CD14-positive monocyte (primary cell): Measurements from ENCODE around the gene TMTC2. TPM values are rescaled to one million over a fixed set of nuclear protein-coding genes. Genes with fewer than 3 reads are reported as not detected.
"Not testable (repeated sequence)": the region's sequence is repeated elsewhere in the genome, so short reads cannot be mapped to it uniquely, and the experiment has no call there.

ENCODE experiments used
- DNase-seq, 3 donors: peaks; one replicate each; pipeline ENCODE4 v3.0.0-alpha.2; 2011 to 2022
- H2AFZ ChIP-seq: 2 replicates; pipeline ENCODE4 v1.6.0; 2012; ENCODE audit warnings: mild to moderate bottlenecking, low read depth, low read length, inconsistent platforms; ENCODE audit not compliant: insufficient read depth, poor library complexity, severe bottlenecking
- H3K27ac ChIP-seq, 2 donors: 1 replicate in 1 of 2; 2 replicates in 1 of 2; pipeline ENCODE4 v1.5.1; 2012 to 2013; ENCODE audit warnings: low read length in 2 of 2, control low read depth in 1 of 2, inconsistent platforms in 1 of 2, low read depth in 1 of 2, mild to moderate bottlenecking in 1 of 2
- H3K27me3 ChIP-seq, 2 donors: one replicate each; pipeline versions ENCODE4 v1.6.0 to v1.6.1; 2011 to 2013; ENCODE audit warnings: low read length in 2 of 2; ENCODE audit not compliant: control insufficient read depth in 2 of 2, insufficient read depth in 2 of 2
- H3K36me3 ChIP-seq, 2 donors: replicated peaks in 1 of 2; 1 replicate in 1 of 2; 2 replicates in 1 of 2; pipeline versions ENCODE4 v1.5.1 to v1.6.1; 2012 to 2013; ENCODE audit warnings: low read length in 2 of 2, control low read depth in 1 of 2, inconsistent platforms in 1 of 2, mild to moderate bottlenecking in 1 of 2; ENCODE audit not compliant: insufficient read depth in 2 of 2, control insufficient read depth in 1 of 2
- H3K4me1 ChIP-seq, 2 donors: 1 replicate in 1 of 2; 2 replicates in 1 of 2; pipeline versions ENCODE4 v1.5.1 to v1.6.1; 2012 to 2013; ENCODE audit warnings: low read length in 2 of 2, control low read depth in 1 of 2, inconsistent platforms in 1 of 2, mild to moderate bottlenecking in 1 of 2, moderate library complexity in 1 of 2; ENCODE audit not compliant: insufficient read depth in 2 of 2, control insufficient read depth in 1 of 2
- H3K4me2 ChIP-seq: replicated peaks from 2 replicates; pipeline ENCODE3; 2012; ENCODE audit warnings: low read length, moderate library complexity, mild to moderate bottlenecking; ENCODE audit not compliant: poor library complexity, severe bottlenecking; ENCODE audit errors: extremely low read depth
- H3K4me3 ChIP-seq, 3 experiments: fragments of 200-600 bp in 1 of 3; sonication (generic) in 1 of 3; replicated peaks in 1 of 3; 1 replicate in 2 of 3; 2 replicates in 1 of 3; pipeline ENCODE4 v1.5.1; 2011 to 2013; ENCODE audit warnings: low read length in 3 of 3, mild to moderate bottlenecking in 3 of 3, control low read depth in 2 of 3, low read depth in 2 of 3, inconsistent platforms in 1 of 3, moderate library complexity in 1 of 3
- H3K79me2 ChIP-seq: 2 replicates; pipeline ENCODE4 v1.6.0; 2012; ENCODE audit warnings: mild to moderate bottlenecking, control low read depth, inconsistent platforms, low read length, moderate library complexity; ENCODE audit not compliant: insufficient read depth
- H3K9ac ChIP-seq: 2 replicates; pipeline ENCODE4 v1.6.0; 2017; ENCODE audit warnings: low read length, mild to moderate bottlenecking; ENCODE audit not compliant: insufficient read depth, poor library complexity, severe bottlenecking
- H3K9me3 ChIP-seq, 2 donors: replicated peaks in 1 of 2; 1 replicate in 1 of 2; 2 replicates in 1 of 2; pipeline versions ENCODE4 v1.5.1 to v1.6.1; 2012 to 2013; ENCODE audit warnings: low read length in 2 of 2, control low read depth in 1 of 2; ENCODE audit not compliant: control insufficient read depth in 1 of 2, insufficient read depth in 1 of 2
- H4K20me1 ChIP-seq: 2 replicates; pipeline ENCODE4 v1.6.0; 2012; ENCODE audit warnings: mild to moderate bottlenecking, low read length, control low read depth, moderate library complexity; ENCODE audit not compliant: insufficient read depth
- H3K27ac Mint-ChIP-seq, 7 donors: one replicate each; pipeline ENCODE4 v1.8.0; 2020; ENCODE audit warnings: mild to moderate bottlenecking in 7 of 7, mixed read lengths in 7 of 7, moderate library complexity in 6 of 7, inconsistent platforms in 2 of 7
- H3K27me3 Mint-ChIP-seq, 3 donors: one replicate each; pipeline ENCODE4 v1.8.0; 2021 to 2022; ENCODE audit warnings: low read depth in 3 of 3, mild to moderate bottlenecking in 3 of 3, mixed read lengths in 3 of 3, moderate library complexity in 3 of 3, inconsistent platforms in 1 of 3
- H3K36me3 Mint-ChIP-seq, 2 donors: one replicate each; pipeline ENCODE4 v1.8.0; 2020; ENCODE audit warnings: mixed read lengths in 2 of 2, inconsistent platforms in 1 of 2, mild to moderate bottlenecking in 1 of 2
- H3K4me1 Mint-ChIP-seq: one replicate; pipeline ENCODE4 v1.8.0; 2020; ENCODE audit warnings: mild to moderate bottlenecking, mixed read lengths
- H3K4me3 Mint-ChIP-seq, 2 donors: one replicate each; pipeline ENCODE4 v1.8.0; 2020; ENCODE audit warnings: mild to moderate bottlenecking in 2 of 2, mixed read lengths in 2 of 2, moderate library complexity in 1 of 2
- H3K9me3 Mint-ChIP-seq, 7 donors: one replicate each; pipeline ENCODE4 v1.8.0; 2020 to 2022; ENCODE audit warnings: mixed read lengths in 7 of 7, mild to moderate bottlenecking in 6 of 7, moderate library complexity in 6 of 7, inconsistent platforms in 2 of 7
- WGBS: methylation state at CpG from one replicate; pipeline ENCODE4 v1.1.5; 2013; ENCODE audit warnings: missing lambda C conversion rate; ENCODE audit not compliant: insufficient coverage; 5-methylcytosine and 5-hydroxymethylcytosine counted together
- intact Hi-C, 2 donors: fragments of 100-400 bp; cut with micrococcal nuclease; formaldehyde crosslinking; loops; one replicate each; pipeline versions ENCODE4 v1.15.0 to v1.15.1; 2023
- polyA plus RNA-seq, 3 donors: library from polyadenylated mRNA; depleted of rRNA in 1 of 3; unstranded in 2 of 3; stranded (reverse) in 1 of 3; fragments of 300-500 nt in 2 of 3; fragments of >200 nt in 1 of 3; fragmentation: Illumina TruSeq in 2 of 3; gene quantifications; 1 replicate in 2 of 3; 2 replicates in 1 of 3; pipeline ENCODE4 v1.2.3, GENCODE V29; 2012 to 2021
- TF ChIP-seq, protein P1 (sequence below): fragments of 200-600 bp; IDR thresholded peaks from one replicate; pipeline ENCODE4 v1.8.0; 2022; ENCODE audit warnings: antibody characterized with exemption, mild to moderate bottlenecking

The TMTC2 gene
- polyA plus RNA-seq, 3 donors: 2.5 to 15.7 (median 3.3) TPM

DNA sequence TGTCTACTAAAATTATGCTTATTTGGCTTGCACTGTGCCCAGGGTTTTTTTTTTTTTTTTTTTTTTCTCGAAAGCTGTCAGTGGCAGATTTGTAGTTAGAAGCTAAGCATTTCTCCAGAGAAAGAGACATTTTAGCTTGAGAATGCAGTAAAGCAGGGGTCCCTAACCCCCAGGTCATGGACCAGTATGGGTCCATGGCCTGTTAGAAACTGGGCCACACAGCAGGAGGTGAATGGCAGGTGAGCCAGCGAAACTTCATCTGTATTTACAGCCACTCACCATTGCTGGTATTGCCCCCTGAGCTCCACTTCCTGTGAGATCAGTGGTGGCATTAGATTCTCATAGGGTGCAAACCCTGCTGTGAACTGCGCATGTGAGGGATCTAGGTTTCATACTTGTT lies 73.7 kb downstream of the TMTC2 start:
- H3K36me3 Mint-ChIP-seq: peaks cover 42 to 48% of the 10 kb centered on the region in 2 donors
- peak overlapping the region in 1 of 7 donors; percentile 10 for H3K27ac Mint-ChIP-seq
- H3K79me2 ChIP-seq: no peaks in the 10 kb centered on the region
- peaks cover 6% of the 10 kb centered on the region for H3K4me1 Mint-ChIP-seq
- no peak overlapping the region for H3K4me3 ChIP-seq
- no peaks in the 10 kb centered on the region for H3K27me3 Mint-ChIP-seq
- no peaks in the 10 kb centered on the region for H3K9me3 ChIP-seq
- no peak overlapping the region for H3K4me2 ChIP-seq
- intact Hi-C loops: no loop called here
- H3K9ac ChIP-seq: no peak overlapping the region
- no peak overlapping the region for H3K27ac ChIP-seq
- WGBS: no CpG with 5 or more reads among the region's 3 CpGs
- no peaks in the 10 kb centered on the region for H3K9me3 Mint-ChIP-seq
- no peak overlapping the region for H2AFZ ChIP-seq
- H3K27me3 ChIP-seq: no peaks in the 10 kb centered on the region
- H3K4me3 Mint-ChIP-seq: no peak overlapping the region
- no peak for DNase-seq
- peaks cover 0 to 29% of the 10 kb centered on the region in 2 donors for H3K36me3 ChIP-seq
- TF ChIP-seq, protein P1, sequence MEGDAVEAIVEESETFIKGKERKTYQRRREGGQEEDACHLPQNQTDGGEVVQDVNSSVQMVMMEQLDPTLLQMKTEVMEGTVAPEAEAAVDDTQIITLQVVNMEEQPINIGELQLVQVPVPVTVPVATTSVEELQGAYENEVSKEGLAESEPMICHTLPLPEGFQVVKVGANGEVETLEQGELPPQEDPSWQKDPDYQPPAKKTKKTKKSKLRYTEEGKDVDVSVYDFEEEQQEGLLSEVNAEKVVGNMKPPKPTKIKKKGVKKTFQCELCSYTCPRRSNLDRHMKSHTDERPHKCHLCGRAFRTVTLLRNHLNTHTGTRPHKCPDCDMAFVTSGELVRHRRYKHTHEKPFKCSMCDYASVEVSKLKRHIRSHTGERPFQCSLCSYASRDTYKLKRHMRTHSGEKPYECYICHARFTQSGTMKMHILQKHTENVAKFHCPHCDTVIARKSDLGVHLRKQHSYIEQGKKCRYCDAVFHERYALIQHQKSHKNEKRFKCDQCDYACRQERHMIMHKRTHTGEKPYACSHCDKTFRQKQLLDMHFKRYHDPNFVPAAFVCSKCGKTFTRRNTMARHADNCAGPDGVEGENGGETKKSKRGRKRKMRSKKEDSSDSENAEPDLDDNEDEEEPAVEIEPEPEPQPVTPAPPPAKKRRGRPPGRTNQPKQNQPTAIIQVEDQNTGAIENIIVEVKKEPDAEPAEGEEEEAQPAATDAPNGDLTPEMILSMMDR: no peak
- H4K20me1 ChIP-seq: no peaks in the 10 kb centered on the region
- H3K4me1 ChIP-seq: no peaks in the 10 kb centered on the region

DNA sequence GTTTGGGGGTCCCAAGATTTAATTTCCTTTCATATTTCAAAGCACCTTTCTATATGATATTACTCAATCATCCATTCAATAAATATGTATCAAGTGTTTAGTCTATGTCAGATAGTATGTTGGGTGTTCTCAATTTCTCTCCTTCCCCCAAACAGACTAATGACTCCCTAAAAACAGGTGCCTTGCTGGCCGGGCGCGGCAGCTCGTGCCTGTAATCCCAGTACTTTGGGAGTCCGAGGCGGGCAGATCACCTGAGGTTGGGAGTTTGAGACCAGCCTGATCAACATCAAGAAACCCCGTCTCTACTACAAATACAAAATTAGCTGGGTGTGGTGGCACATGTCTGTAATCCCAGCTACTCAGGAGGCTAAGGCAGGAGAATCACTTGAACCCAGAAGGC lies 78.5 kb downstream of the TMTC2 start:
- peaks cover 0 to 43% of the 10 kb centered on the region in 2 donors for H3K36me3 ChIP-seq
- H3K4me3 Mint-ChIP-seq, H3K4me3 ChIP-seq, H4K20me1 ChIP-seq, H3K27me3 Mint-ChIP-seq, H3K4me2 ChIP-seq, H3K79me2 ChIP-seq, H3K4me1 ChIP-seq, H3K27me3 ChIP-seq, H3K9ac ChIP-seq, intact Hi-C loops, H2AFZ ChIP-seq, H3K27ac ChIP-seq, DNase-seq, H3K9me3 ChIP-seq, H3K9me3 Mint-ChIP-seq: not testable (repeated sequence)
- Mint-ChIP-seq H3K27ac (peak overlapping the region in 1 of 7 donors; percentile 62), H3K4me1 (peaks cover 12% of the 10 kb centered on the region), H3K36me3 (peaks cover 43 to 67% of the 10 kb centered on the region in 2 donors)
- no CpG with 5 or more reads among the region's 7 CpGs for WGBS
